Lung (tissue), 12 donors: Measurements from ENCODE around the gene XRN1. TPM values are rescaled to one million over a fixed set of nuclear protein-coding genes. Genes with fewer than 3 reads are reported as not detected.
"Not testable (repeated sequence)": the region's sequence is repeated elsewhere in the genome, so short reads cannot be mapped to it uniquely, and the experiment has no call there.

Experiments used
- ATAC-seq: fragments of 200-7000 bp; cut with Tn5 transposase; one replicate; pipeline ENCODE4 v1.9.1; 2020; ENCODE audit warnings: moderate number of reproducible peaks; ENCODE audit not compliant: insufficient read depth, low FRiP score
- DNase-seq, 3 donors: peaks; one replicate each; pipeline ENCODE4 v3.0.0-alpha.2; 2013 to 2017
- H3K27ac ChIP-seq, 2 donors: one replicate each; pipeline ENCODE4 v1.5.1; 2013; ENCODE audit warnings: mild to moderate bottlenecking in 2 of 2, moderate library complexity in 2 of 2, control low read depth in 1 of 2, inconsistent platforms in 1 of 2, low read depth in 1 of 2, low read length in 1 of 2
- H3K27me3 ChIP-seq, 3 donors: one replicate each; pipeline ENCODE4 v1.5.1; 2013; ENCODE audit warnings: low read length in 2 of 3; ENCODE audit not compliant: control insufficient read depth in 3 of 3, insufficient read depth in 3 of 3
- H3K36me3 ChIP-seq, 4 donors: one replicate each; pipeline ENCODE4 v1.5.1; 2013; ENCODE audit warnings: low read length in 4 of 4, mild to moderate bottlenecking in 1 of 4, moderate library complexity in 1 of 4; ENCODE audit not compliant: control insufficient read depth in 4 of 4, insufficient read depth in 4 of 4
- H3K4me1 ChIP-seq, 5 donors: one replicate each; pipeline ENCODE4 v1.5.1; 2013; ENCODE audit warnings: low read length in 5 of 5, mild to moderate bottlenecking in 2 of 5, moderate library complexity in 1 of 5; ENCODE audit not compliant: control insufficient read depth in 5 of 5, insufficient read depth in 5 of 5
- H3K4me3 ChIP-seq: one replicate; pipeline ENCODE4 v1.5.1; 2013; ENCODE audit warnings: mild to moderate bottlenecking, control low read depth, moderate library complexity
- H3K9ac ChIP-seq, 2 donors: one replicate each; pipeline ENCODE4 v1.5.1; 2013; ENCODE audit warnings: low read length in 2 of 2, control low read depth in 1 of 2; ENCODE audit not compliant: insufficient read depth in 1 of 2
- H3K9me3 ChIP-seq, 4 donors: one replicate each; pipeline ENCODE4 v1.5.1; 2013; ENCODE audit warnings: low read length in 3 of 4, mild to moderate bottlenecking in 1 of 4, moderate library complexity in 1 of 4; ENCODE audit not compliant: control insufficient read depth in 4 of 4, insufficient read depth in 3 of 4
- CTCF ChIP-seq: IDR thresholded peaks from 2 replicates; pipeline ENCODE4 v1.5.1; 2012; ENCODE audit warnings: mild to moderate bottlenecking; ENCODE audit errors: control extremely low read depth, extremely low read depth
- WGBS, 2 donors: extraction: QIAGEN DNeasy Blood & Tissue Kit; methylation state at CpG; one replicate each; pipeline ENCODE4 v1.1.7; 2013; 5-methylcytosine and 5-hydroxymethylcytosine counted together
- polyA plus RNA-seq, 2 donors: library from polyadenylated mRNA; stranded (reverse); fragments of 200-250 nt; gene quantifications; one replicate each; pipeline ENCODE4 v1.2.1, GENCODE V29; 2013
- total RNA-seq, 2 donors: library from RNA; depleted of rRNA in 1 of 2; stranded (reverse); fragments of >200 nt in 1 of 2; gene quantifications; one replicate each; pipeline ENCODE4 v1.2.1, GENCODE V29; 2014 to 2021
- donor health status: control.
- donor health status: control.
- donor health status: Bipolar disorder and iron deficiency.
- donor health status: healthy.
- donor health status: DM: yes; HTN: yes; CAD: no.

Gene XRN1
- total and polyA plus RNA-seq, 4 donors, result 4.9 to 147 (median 18.5) TPM

GRCh38 chr3:142348460-142348859 is 99.4 kb downstream of the XRN1 start:
- Histone ChIP-seq H3K27me3 (no peaks in the 10 kb centered on the region), H3K9me3 (no peaks in the 10 kb centered on the region), H3K9ac (no peak overlapping the region), H3K4me3 (no peak overlapping the region), H3K36me3 (peaks cover 12 to 43% (median 29%) of the 10 kb centered on the region in 4 donors), H3K4me1 (no peaks in the 10 kb centered on the region), H3K27ac (no peak overlapping the region)
- ATAC-seq, result no peak
- no peak for DNase-seq
- 70 to 85% methylated on average over 1 of the region's 1 CpG for WGBS, 2 donors
- TF ChIP-seq CTCF, result no peak

GRCh38 chr3:142337994-142338393 is 109.8 kb downstream of the XRN1 start:
- peaks cover 0 to 3% (median 0%) of the 10 kb centered on the region in 5 donors for H3K4me1 ChIP-seq
- H3K9ac ChIP-seq, result no peak overlapping the region
- WGBS, 2 donors, result 41 to 66% methylated on average over 3 of the region's 3 CpGs
- H3K4me3 ChIP-seq, result no peak overlapping the region
- no peak for TF ChIP-seq CTCF
- H3K36me3 ChIP-seq, result peaks cover 9 to 21% (median 15%) of the 10 kb centered on the region in 4 donors
- DNase-seq, result peak in 2 of 3 donors; percentile 7 to 42
- H3K27ac ChIP-seq, result no peak overlapping the region
- ATAC-seq, result peak; percentile 34
- H3K9me3 ChIP-seq, result peaks cover 0 to 9% (median under 1%) of the 10 kb centered on the region in 4 donors
- no peaks in the 10 kb centered on the region for H3K27me3 ChIP-seq

- no peaks in the 10 kb centered on the region for H3K9me3 ChIP-seq
- no peak overlapping the region for H3K9ac ChIP-seq
- H3K4me1 ChIP-seq, result no peaks in the 10 kb centered on the region
- no peak overlapping the region for H3K27ac ChIP-seq
- DNase-seq (no peak), ATAC-seq (no peak)
- WGBS, 2 donors, result 92 to 96% methylated on average over 2 of the region's 2 CpGs
- H3K27me3 ChIP-seq, result no peaks in the 10 kb centered on the region
- TF ChIP-seq CTCF, result no peak
- H3K36me3 ChIP-seq, result peaks cover 10 to 31% (median 27%) of the 10 kb centered on the region in 4 donors
- no peak overlapping the region for H3K4me3 ChIP-seq
These were observed 115.4 kb downstream of the XRN1 start for GRCh38 chr3:142332390-142332789.

GRCh38 chr3:142324275-142324953 is 123.4 kb downstream of the XRN1 start:
- peaks cover 4 to 23% (median 14%) of the 10 kb centered on the region in 4 donors for H3K36me3 ChIP-seq
- not testable (repeated sequence) for H3K4me1 ChIP-seq, H3K9me3 ChIP-seq, H3K27me3 ChIP-seq, H3K4me3 ChIP-seq, DNase-seq, H3K9ac ChIP-seq, ATAC-seq, H3K27ac ChIP-seq
- 96 to 97% methylated on average over 1 of the region's 1 CpG for WGBS, 2 donors
